HepG2 (cell line): ENCODE results near the gene CACNA1H. TPM values are rescaled to one million over a fixed set of nuclear protein-coding genes. Genes with fewer than 3 reads are reported as not detected.

Experiments
- CBFB ChIP-seq: sonication (generic); formaldehyde crosslinking; IDR thresholded peaks from 2 replicates; pipeline ENCODE4 v1.4.0; 2020; ENCODE audit warnings: missing genetic modification reagents
- CCDC6 ChIP-seq: sonication (generic); formaldehyde crosslinking; IDR thresholded peaks from 2 replicates; pipeline ENCODE4 v1.8.1; 2022; ENCODE audit warnings: mild to moderate bottlenecking, missing genetic modification reagents, moderate library complexity
- CENPBD1 ChIP-seq: sonication (generic); formaldehyde crosslinking; IDR thresholded peaks from 2 replicates; pipeline ENCODE4 v1.8.0; 2022; ENCODE audit warnings: missing genetic modification reagents, low read depth, mild to moderate bottlenecking, borderline replicate concordance
- HOXA9 ChIP-seq: sonication (generic); formaldehyde crosslinking; IDR thresholded peaks from 2 replicates; pipeline ENCODE4 v1.8.1; 2022; ENCODE audit warnings: missing genetic modification reagents, mild to moderate bottlenecking, moderate library complexity, borderline replicate concordance
- MAFG ChIP-seq: sonication (generic); formaldehyde crosslinking; IDR thresholded peaks from 2 replicates; pipeline ENCODE4 v1.5.1; 2020; ENCODE audit warnings: mild to moderate bottlenecking, missing genetic modification reagents
- MEIS1 ChIP-seq: sonication (generic); formaldehyde crosslinking; IDR thresholded peaks from 2 replicates; pipeline ENCODE4 v1.9.0; 2021; ENCODE audit warnings: mild to moderate bottlenecking, missing genetic modification reagents, moderate library complexity, borderline replicate concordance
- MLX ChIP-seq: IDR thresholded peaks from 2 replicates; pipeline ENCODE4 v1.6.1; 2016
- MYC ChIP-seq: sonication (generic); formaldehyde crosslinking; IDR thresholded peaks from 2 replicates; pipeline ENCODE4 v1.9.0; 2021; ENCODE audit warnings: missing genetic modification reagents, borderline replicate concordance
- NR2F1 ChIP-seq, 2 experiments: fragments of 450-650 bp in 1 of 2; formaldehyde crosslinking in 1 of 2; IDR thresholded peaks; 2 replicates each; pipeline versions ENCODE4 v1.5.0 to v1.6.1; 2016 to 2020; ENCODE audit warnings: mild to moderate bottlenecking in 1 of 2, missing compliant biosample characterization in 1 of 2, missing genetic modification reagents in 1 of 2, moderate library complexity in 1 of 2
- PRMT3 ChIP-seq: sonication (generic); formaldehyde crosslinking; IDR thresholded peaks from 2 replicates; pipeline ENCODE4 v1.8.1; 2022; ENCODE audit warnings: low read depth, mild to moderate bottlenecking, moderate library complexity, missing genetic modification reagents, borderline replicate concordance
- RARA ChIP-seq: IDR thresholded peaks from 2 replicates; pipeline ENCODE4 v1.6.1; 2016; ENCODE audit warnings: missing genetic modification reagents, missing compliant biosample characterization
- RNF219 ChIP-seq: sonication (generic); formaldehyde crosslinking; IDR thresholded peaks from 2 replicates; pipeline ENCODE4 v1.5.0; 2020; ENCODE audit warnings: mild to moderate bottlenecking, missing genetic modification reagents
- SOX13 ChIP-seq, 3 experiments: fragments of 450-650 bp in 1 of 3; sonication (generic) in 1 of 3; formaldehyde crosslinking in 1 of 3; IDR thresholded peaks in 2 of 3; conservative IDR thresholded peaks in 1 of 3; 2 replicates each; pipeline versions ENCODE4 v1.5.0 to v1.6.1; 2016 to 2020; ENCODE audit warnings: antibody characterized with exemption in 1 of 3, mild to moderate bottlenecking in 1 of 3, missing compliant biosample characterization in 1 of 3, missing genetic modification reagents in 1 of 3, moderate library complexity in 1 of 3
- THAP11 ChIP-seq: IDR thresholded peaks from 2 replicates; pipeline ENCODE4 v1.6.1; 2016; ENCODE audit warnings: missing biosample characterization, missing genetic modification reagents
- UBTF ChIP-seq: sonication (generic); formaldehyde crosslinking; IDR thresholded peaks from 2 replicates; pipeline ENCODE4 v1.4.0; 2020; ENCODE audit warnings: mild to moderate bottlenecking, missing genetic modification reagents
- ZBTB10 ChIP-seq: sonication (generic); formaldehyde crosslinking; IDR thresholded peaks from 2 replicates; pipeline ENCODE4 v1.4.0; 2020; ENCODE audit warnings: missing genetic modification reagents, borderline replicate concordance
- ZBTB20 ChIP-seq: sonication (generic); formaldehyde crosslinking; IDR thresholded peaks from 2 replicates; pipeline ENCODE4 v1.8.1; 2023; ENCODE audit warnings: missing genetic modification reagents, low read depth, mild to moderate bottlenecking, borderline replicate concordance
- ZFP1 ChIP-seq: IDR thresholded peaks from 2 replicates; pipeline ENCODE4 v1.6.1; 2016
- ZNF775 ChIP-seq: sonication (generic); formaldehyde crosslinking; IDR thresholded peaks from 2 replicates; pipeline ENCODE4 v1.4.0; 2020; ENCODE audit warnings: missing genetic modification reagents, mild to moderate bottlenecking, moderate library complexity, borderline replicate concordance
- ZNF841 ChIP-seq: sonication (generic); formaldehyde crosslinking; IDR thresholded peaks from 2 replicates; pipeline ENCODE4 v1.8.1; 2023; ENCODE audit warnings: missing genetic modification reagents, borderline replicate concordance
- polyA plus RNA-seq, 8 experiments: library from polyadenylated mRNA; depleted of rRNA in 3 of 8; stranded (reverse) in 7 of 8; unstranded in 1 of 8; fragments of >200 nt; fragmentation: Illumina TruSeq in 4 of 8; extraction: Trizol in 4 of 8; gene quantifications; 2 replicates each; pipeline versions ENCODE4 v1.2.1 to v1.2.3, GENCODE V29; 2011 to 2016; ENCODE audit warnings: low read depth in 4 of 8, missing spikeins in 1 of 8, mixed read lengths in 1 of 8; ENCODE audit not compliant: insufficient read depth in 1 of 8
- total RNA-seq, 5 experiments: library from RNA; depleted of rRNA; stranded (reverse); fragments of >200 nt; fragmentation: Illumina TruSeq; extraction: Trizol; gene quantifications; 2 replicates each; pipeline ENCODE4 v1.2.3, GENCODE V29; 2016; ENCODE audit warnings: low read depth in 1 of 5

Gene CACNA1H
- total and polyA plus RNA-seq, 2 of the 13 experiments (the other 11 are each of a cell fraction or from before 2014, with no cell fraction given) = 0.40 to 1.8 TPM

- TF ChIP-seq CENPBD1 (CRISPR knock-in tag) = no peak
- TF ChIP-seq CBFB (CRISPR knock-in tag) = no peak
- no peak for TF ChIP-seq RNF219 (CRISPR knock-in tag)
- TF ChIP-seq MEIS1 (CRISPR knock-in tag) = peak; percentile 69; the same call in 1 of the 2 replicates
- no peak for TF ChIP-seq ZBTB10
- peak; percentile 90 for TF ChIP-seq RARA (CRISPR knock-in tag)
- TF ChIP-seq SOX13 (IDR thresholded peaks at IDR 0.05) = no peak
- TF ChIP-seq SOX13 (CRISPR knock-in tag; conservative IDR thresholded peaks at IDR 0.05 in 1 of 2, IDR thresholded peaks at IDR 0.05 in 1 of 2) = peak in 1 of 2 experiments; percentile 56; a peak in 1 of 4 replicates
- TF ChIP-seq MAFG (CRISPR knock-in tag) = no peak
- no peak for TF ChIP-seq MLX
- TF ChIP-seq CCDC6 (CRISPR knock-in tag) = no peak
- no peak for TF ChIP-seq MYC (CRISPR knock-in tag)
- no peak for TF ChIP-seq PRMT3
- peak; percentile 31; the same call in 1 of the 2 replicates for TF ChIP-seq THAP11 (CRISPR knock-in tag)
- TF ChIP-seq ZNF841 (CRISPR knock-in tag) = no peak
- no peak for TF ChIP-seq ZFP1 (CRISPR knock-in tag)
- no peak for TF ChIP-seq NR2F1 (CRISPR knock-in tag; IDR thresholded peaks at IDR 0.05)
- no peak for TF ChIP-seq ZBTB20 (CRISPR knock-in tag)
- peak; percentile 54; the same call in 1 of the 2 replicates for TF ChIP-seq UBTF (CRISPR knock-in tag)
- no peak for TF ChIP-seq ZNF775 (CRISPR knock-in tag)
- TF ChIP-seq HOXA9 (CRISPR knock-in tag) = no peak
Measured at GRCh38 chr16:1159973-1160772, 7.3 kb downstream of the CACNA1H start (continued).
